WTC11 (cell line): ENCODE results near the gene EFHC2. TPM values are rescaled to one million over a fixed set of nuclear protein-coding genes. Genes with fewer than 3 reads are reported as not detected.

Experiments used
- ATAC-seq: fragments of 200-7000 bp; cut with Tn5 transposase; 2 replicates; pipeline ENCODE4 v1.10.0; 2021; ENCODE audit warnings: mild to moderate bottlenecking, moderate library complexity
- CTCF ChIA-PET: fragments of 300-600 bp; sonication (Branson Sonifier 250); formaldehyde crosslinking; loops from one replicate; lab custom pipeline; 2021; ENCODE audit warnings: antibody characterized with exemption; lab: Charles Lee
- POLR2A ChIA-PET: fragments of 350-600 bp; sonication (Branson Sonifier 250); formaldehyde crosslinking; loops from one replicate; lab custom pipeline; 2021; ENCODE audit warnings: antibody characterized with exemption; lab: Charles Lee
- DNase-seq: peaks from one replicate; pipeline ENCODE4 v3.0.0; 2021; ENCODE audit warnings: low spot score
- H3K27ac Mint-ChIP-seq: 2 replicates; pipeline ENCODE4 v1.8.0; 2021; ENCODE audit warnings: mixed read lengths
- H3K27me3 Mint-ChIP-seq: 2 replicates; pipeline ENCODE4 v1.8.0; 2021; ENCODE audit warnings: low read depth, mild to moderate bottlenecking, moderate library complexity, mixed read lengths
- H3K36me3 Mint-ChIP-seq: 2 replicates; pipeline ENCODE4 v1.8.0; 2021; ENCODE audit warnings: mixed read lengths
- H3K4me1 Mint-ChIP-seq: 2 replicates; pipeline ENCODE4 v1.8.0; 2022; ENCODE audit warnings: mixed read lengths
- H3K4me3 Mint-ChIP-seq: 2 replicates; pipeline ENCODE4 v1.8.0; 2021; ENCODE audit warnings: mild to moderate bottlenecking, moderate library complexity, mixed read lengths
- H3K9me3 Mint-ChIP-seq: 2 replicates; pipeline ENCODE4 v1.8.0; 2021; ENCODE audit warnings: mixed read lengths
- CREB1 ChIP-seq: sonication (generic); formaldehyde crosslinking; IDR thresholded peaks from 2 replicates; pipeline ENCODE4 v1.8.0; 2023; ENCODE audit warnings: mild to moderate bottlenecking, missing genetic modification reagents
- ETV6 ChIP-seq: sonication (generic); formaldehyde crosslinking; IDR thresholded peaks from 2 replicates; pipeline ENCODE4 v1.8.1; 2022; ENCODE audit warnings: mild to moderate bottlenecking, missing genetic modification reagents
- IRF2 ChIP-seq: sonication (generic); formaldehyde crosslinking; IDR thresholded peaks from 2 replicates; pipeline ENCODE4 v1.8.0; 2022; ENCODE audit warnings: low read depth, missing genetic modification reagents, borderline replicate concordance
- MXD4 ChIP-seq: fragments of 250-450 bp; sonication (Bioruptor Pico); IDR thresholded peaks from 2 replicates; pipeline ENCODE4 v1.8.0; 2021; ENCODE audit warnings: mild to moderate bottlenecking, moderate library complexity, borderline replicate concordance
- NFE2L1 ChIP-seq: sonication (generic); formaldehyde crosslinking; IDR thresholded peaks from 2 replicates; pipeline ENCODE4 v1.8.1; 2023; ENCODE audit warnings: missing genetic modification reagents
- RORB ChIP-seq: fragments of 250-450 bp; sonication (Bioruptor Pico); IDR thresholded peaks from 2 replicates; pipeline ENCODE4 v1.9.0; 2021; ENCODE audit warnings: mild to moderate bottlenecking
- ZNF121 ChIP-seq: sonication (generic); formaldehyde crosslinking; IDR thresholded peaks from 2 replicates; pipeline ENCODE4 v1.8.0; 2023; ENCODE audit warnings: missing genetic modification reagents
- ZNF219 ChIP-seq: sonication (generic); formaldehyde crosslinking; IDR thresholded peaks from 2 replicates; pipeline ENCODE4 v1.8.0; 2023; ENCODE audit warnings: missing genetic modification reagents, mild to moderate bottlenecking, borderline replicate concordance
- ZNF232 ChIP-seq: sonication (generic); formaldehyde crosslinking; IDR thresholded peaks from 2 replicates; pipeline ENCODE4 v1.8.0; 2022; ENCODE audit warnings: mild to moderate bottlenecking, missing genetic modification reagents
- total RNA-seq: library from RNA; stranded (reverse); gene quantifications from 3 replicates; pipeline ENCODE4 v1.2.3, GENCODE V29; 2021
- TF ChIP-seq, protein P1 (sequence below): sonication (generic); formaldehyde crosslinking; conservative IDR thresholded peaks from 2 replicates; pipeline ENCODE4 v1.8.1; 2023; ENCODE audit warnings: mild to moderate bottlenecking, low read depth, missing genetic modification reagents, moderate library complexity
- TF ChIP-seq, protein P2 (sequence below): sonication (generic); formaldehyde crosslinking; IDR thresholded peaks from 2 replicates; pipeline ENCODE4 v1.8.0; 2022; ENCODE audit warnings: mild to moderate bottlenecking, missing genetic modification reagents
- TF ChIP-seq, protein P3 (sequence below): sonication (generic); formaldehyde crosslinking; IDR thresholded peaks from 2 replicates; pipeline ENCODE4 v1.8.1; 2022; ENCODE audit warnings: low read depth, mild to moderate bottlenecking, moderate library complexity, missing genetic modification reagents, borderline replicate concordance
- TF ChIP-seq, protein P4 (sequence below): fragments of 250-450 bp; sonication (Bioruptor Pico); IDR thresholded peaks from 2 replicates; pipeline ENCODE4 v1.9.0; 2021; ENCODE audit warnings: mild to moderate bottlenecking
- TF ChIP-seq, protein P5 (sequence below): sonication (generic); formaldehyde crosslinking; IDR thresholded peaks from 2 replicates; pipeline ENCODE4 v1.8.0; 2023; ENCODE audit warnings: missing genetic modification reagents, mild to moderate bottlenecking, borderline replicate concordance

The EFHC2 gene
- total RNA-seq, 1 experiment from 2014 or later, result 2.1 TPM

DNA sequence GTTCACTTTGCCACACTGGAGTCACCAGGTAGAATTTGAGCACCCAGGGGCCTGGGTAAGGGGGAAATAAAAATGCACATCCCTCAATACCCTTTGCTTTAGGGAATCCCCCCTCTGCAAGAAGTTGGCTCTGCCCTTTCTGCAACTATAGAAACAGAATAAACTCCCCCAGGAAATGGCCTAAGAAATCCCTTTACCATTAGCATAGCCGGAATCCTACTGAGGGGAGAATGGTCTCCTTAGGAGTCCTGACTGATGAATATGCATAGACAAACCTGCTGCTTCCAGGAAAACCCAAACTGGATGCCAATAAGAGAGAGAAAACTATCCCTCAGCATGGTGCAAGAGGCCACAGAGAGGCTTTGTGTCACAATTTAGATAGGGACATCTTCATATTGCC is 11.0 kb downstream of the EFHC2 start (continued):
- TF ChIP-seq, protein P1, sequence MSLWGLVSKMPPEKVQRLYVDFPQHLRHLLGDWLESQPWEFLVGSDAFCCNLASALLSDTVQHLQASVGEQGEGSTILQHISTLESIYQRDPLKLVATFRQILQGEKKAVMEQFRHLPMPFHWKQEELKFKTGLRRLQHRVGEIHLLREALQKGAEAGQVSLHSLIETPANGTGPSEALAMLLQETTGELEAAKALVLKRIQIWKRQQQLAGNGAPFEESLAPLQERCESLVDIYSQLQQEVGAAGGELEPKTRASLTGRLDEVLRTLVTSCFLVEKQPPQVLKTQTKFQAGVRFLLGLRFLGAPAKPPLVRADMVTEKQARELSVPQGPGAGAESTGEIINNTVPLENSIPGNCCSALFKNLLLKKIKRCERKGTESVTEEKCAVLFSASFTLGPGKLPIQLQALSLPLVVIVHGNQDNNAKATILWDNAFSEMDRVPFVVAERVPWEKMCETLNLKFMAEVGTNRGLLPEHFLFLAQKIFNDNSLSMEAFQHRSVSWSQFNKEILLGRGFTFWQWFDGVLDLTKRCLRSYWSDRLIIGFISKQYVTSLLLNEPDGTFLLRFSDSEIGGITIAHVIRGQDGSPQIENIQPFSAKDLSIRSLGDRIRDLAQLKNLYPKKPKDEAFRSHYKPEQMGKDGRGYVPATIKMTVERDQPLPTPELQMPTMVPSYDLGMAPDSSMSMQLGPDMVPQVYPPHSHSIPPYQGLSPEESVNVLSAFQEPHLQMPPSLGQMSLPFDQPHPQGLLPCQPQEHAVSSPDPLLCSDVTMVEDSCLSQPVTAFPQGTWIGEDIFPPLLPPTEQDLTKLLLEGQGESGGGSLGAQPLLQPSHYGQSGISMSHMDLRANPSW (CRISPR knock-in tag), result no peak
- TF ChIP-seq, protein P2, sequence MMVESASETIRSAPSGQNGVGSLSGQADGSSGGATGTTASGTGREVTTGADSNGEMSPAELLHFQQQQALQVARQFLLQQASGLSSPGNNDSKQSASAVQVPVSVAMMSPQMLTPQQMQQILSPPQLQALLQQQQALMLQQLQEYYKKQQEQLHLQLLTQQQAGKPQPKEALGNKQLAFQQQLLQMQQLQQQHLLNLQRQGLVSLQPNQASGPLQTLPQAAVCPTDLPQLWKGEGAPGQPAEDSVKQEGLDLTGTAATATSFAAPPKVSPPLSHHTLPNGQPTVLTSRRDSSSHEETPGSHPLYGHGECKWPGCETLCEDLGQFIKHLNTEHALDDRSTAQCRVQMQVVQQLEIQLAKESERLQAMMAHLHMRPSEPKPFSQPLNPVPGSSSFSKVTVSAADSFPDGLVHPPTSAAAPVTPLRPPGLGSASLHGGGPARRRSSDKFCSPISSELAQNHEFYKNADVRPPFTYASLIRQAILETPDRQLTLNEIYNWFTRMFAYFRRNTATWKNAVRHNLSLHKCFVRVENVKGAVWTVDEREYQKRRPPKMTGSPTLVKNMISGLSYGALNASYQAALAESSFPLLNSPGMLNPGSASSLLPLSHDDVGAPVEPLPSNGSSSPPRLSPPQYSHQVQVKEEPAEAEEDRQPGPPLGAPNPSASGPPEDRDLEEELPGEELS (CRISPR knock-in tag), result peak; percentile 50; the same call in 1 of the 2 replicates
- TF ChIP-seq ZNF219, result no peak
- 0 out of 2 replicates have a peak, but pooled peaks have one; percentile 23 for TF ChIP-seq ETV6 (CRISPR knock-in tag)
- no peak for TF ChIP-seq CREB1 (CRISPR knock-in tag)
- no peak for TF ChIP-seq RORB (CRISPR knock-in tag)
- 0 out of 2 replicates have a peak, but pooled peaks have one; percentile 55 for TF ChIP-seq ZNF121 (CRISPR knock-in tag)
- TF ChIP-seq, protein P3, sequence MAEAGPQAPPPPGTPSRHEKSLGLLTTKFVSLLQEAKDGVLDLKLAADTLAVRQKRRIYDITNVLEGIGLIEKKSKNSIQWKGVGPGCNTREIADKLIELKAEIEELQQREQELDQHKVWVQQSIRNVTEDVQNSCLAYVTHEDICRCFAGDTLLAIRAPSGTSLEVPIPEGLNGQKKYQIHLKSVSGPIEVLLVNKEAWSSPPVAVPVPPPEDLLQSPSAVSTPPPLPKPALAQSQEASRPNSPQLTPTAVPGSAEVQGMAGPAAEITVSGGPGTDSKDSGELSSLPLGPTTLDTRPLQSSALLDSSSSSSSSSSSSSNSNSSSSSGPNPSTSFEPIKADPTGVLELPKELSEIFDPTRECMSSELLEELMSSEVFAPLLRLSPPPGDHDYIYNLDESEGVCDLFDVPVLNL, result no peak
- no peak for TF ChIP-seq NFE2L1 (CRISPR knock-in tag)
- TF ChIP-seq ZNF232, result no peak
- no peak for TF ChIP-seq MXD4 (CRISPR knock-in tag)
- TF ChIP-seq, all 79 proteins: peak for 4

DNA sequence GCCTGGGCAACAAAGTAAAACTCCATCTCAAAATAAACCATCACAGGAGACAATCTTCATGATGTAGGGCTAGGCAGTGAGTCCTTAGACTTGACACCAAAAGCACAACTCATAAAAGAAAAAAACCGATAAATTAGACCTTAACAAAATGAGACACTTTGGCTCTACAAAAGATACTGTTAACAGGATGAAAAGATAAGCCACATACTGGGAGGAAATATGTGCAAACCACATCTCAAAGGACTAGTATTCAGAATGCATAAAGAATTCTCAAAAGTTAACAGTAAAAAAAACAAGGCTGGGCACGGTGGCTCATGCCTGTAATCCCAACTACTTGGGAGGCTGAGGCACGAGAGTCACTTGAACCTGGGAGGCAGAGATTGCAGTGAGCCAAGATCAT is 13.2 kb downstream of the EFHC2 start:
- peaks cover 22% of the 10 kb centered on the region for H3K4me1 Mint-ChIP-seq
- H3K4me3 Mint-ChIP-seq, result no peak overlapping the region
- ChIA-PET CTCF (no interaction called here), POLR2A (no interaction called here)
- ATAC-seq, result no peak
- H3K27ac Mint-ChIP-seq, result no peak overlapping the region
- no peaks in the 10 kb centered on the region; the same call in 1 of the 2 replicates for H3K36me3 Mint-ChIP-seq
- TF ChIP-seq, protein P4, sequence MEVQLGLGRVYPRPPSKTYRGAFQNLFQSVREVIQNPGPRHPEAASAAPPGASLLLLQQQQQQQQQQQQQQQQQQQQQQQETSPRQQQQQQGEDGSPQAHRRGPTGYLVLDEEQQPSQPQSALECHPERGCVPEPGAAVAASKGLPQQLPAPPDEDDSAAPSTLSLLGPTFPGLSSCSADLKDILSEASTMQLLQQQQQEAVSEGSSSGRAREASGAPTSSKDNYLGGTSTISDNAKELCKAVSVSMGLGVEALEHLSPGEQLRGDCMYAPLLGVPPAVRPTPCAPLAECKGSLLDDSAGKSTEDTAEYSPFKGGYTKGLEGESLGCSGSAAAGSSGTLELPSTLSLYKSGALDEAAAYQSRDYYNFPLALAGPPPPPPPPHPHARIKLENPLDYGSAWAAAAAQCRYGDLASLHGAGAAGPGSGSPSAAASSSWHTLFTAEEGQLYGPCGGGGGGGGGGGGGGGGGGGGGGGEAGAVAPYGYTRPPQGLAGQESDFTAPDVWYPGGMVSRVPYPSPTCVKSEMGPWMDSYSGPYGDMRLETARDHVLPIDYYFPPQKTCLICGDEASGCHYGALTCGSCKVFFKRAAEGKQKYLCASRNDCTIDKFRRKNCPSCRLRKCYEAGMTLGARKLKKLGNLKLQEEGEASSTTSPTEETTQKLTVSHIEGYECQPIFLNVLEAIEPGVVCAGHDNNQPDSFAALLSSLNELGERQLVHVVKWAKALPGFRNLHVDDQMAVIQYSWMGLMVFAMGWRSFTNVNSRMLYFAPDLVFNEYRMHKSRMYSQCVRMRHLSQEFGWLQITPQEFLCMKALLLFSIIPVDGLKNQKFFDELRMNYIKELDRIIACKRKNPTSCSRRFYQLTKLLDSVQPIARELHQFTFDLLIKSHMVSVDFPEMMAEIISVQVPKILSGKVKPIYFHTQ (CRISPR knock-in tag), result no peak
- TF ChIP-seq, protein P5, sequence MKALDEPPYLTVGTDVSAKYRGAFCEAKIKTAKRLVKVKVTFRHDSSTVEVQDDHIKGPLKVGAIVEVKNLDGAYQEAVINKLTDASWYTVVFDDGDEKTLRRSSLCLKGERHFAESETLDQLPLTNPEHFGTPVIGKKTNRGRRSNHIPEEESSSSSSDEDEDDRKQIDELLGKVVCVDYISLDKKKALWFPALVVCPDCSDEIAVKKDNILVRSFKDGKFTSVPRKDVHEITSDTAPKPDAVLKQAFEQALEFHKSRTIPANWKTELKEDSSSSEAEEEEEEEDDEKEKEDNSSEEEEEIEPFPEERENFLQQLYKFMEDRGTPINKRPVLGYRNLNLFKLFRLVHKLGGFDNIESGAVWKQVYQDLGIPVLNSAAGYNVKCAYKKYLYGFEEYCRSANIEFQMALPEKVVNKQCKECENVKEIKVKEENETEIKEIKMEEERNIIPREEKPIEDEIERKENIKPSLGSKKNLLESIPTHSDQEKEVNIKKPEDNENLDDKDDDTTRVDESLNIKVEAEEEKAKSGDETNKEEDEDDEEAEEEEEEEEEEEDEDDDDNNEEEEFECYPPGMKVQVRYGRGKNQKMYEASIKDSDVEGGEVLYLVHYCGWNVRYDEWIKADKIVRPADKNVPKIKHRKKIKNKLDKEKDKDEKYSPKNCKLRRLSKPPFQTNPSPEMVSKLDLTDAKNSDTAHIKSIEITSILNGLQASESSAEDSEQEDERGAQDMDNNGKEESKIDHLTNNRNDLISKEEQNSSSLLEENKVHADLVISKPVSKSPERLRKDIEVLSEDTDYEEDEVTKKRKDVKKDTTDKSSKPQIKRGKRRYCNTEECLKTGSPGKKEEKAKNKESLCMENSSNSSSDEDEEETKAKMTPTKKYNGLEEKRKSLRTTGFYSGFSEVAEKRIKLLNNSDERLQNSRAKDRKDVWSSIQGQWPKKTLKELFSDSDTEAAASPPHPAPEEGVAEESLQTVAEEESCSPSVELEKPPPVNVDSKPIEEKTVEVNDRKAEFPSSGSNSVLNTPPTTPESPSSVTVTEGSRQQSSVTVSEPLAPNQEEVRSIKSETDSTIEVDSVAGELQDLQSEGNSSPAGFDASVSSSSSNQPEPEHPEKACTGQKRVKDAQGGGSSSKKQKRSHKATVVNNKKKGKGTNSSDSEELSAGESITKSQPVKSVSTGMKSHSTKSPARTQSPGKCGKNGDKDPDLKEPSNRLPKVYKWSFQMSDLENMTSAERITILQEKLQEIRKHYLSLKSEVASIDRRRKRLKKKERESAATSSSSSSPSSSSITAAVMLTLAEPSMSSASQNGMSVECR (CRISPR knock-in tag), result no peak
- peak; percentile 27; the same call in 1 of the 2 replicates for TF ChIP-seq ZNF121 (CRISPR knock-in tag)
- TF ChIP-seq IRF2, result no peak
- no peak for TF ChIP-seq CREB1 (CRISPR knock-in tag)
- TF ChIP-seq, all 79 proteins: peak for 1
- H3K27me3 Mint-ChIP-seq, result no peaks in the 10 kb centered on the region
- H3K9me3 Mint-ChIP-seq, result no peaks in the 10 kb centered on the region
- no peak for DNase-seq
